NCI-H2171 (cell line): ENCODE results near the gene TSEN34.
"Not testable (repeated sequence)": the region's sequence is repeated elsewhere in the genome, so short reads cannot be mapped to it uniquely, and the experiment has no call there.

Experiments
- DNase-seq: peaks from one replicate; lab custom pipeline; 2025; lab: John Stamatoyannopoulos, UW

TSEN34 gene

DNA sequence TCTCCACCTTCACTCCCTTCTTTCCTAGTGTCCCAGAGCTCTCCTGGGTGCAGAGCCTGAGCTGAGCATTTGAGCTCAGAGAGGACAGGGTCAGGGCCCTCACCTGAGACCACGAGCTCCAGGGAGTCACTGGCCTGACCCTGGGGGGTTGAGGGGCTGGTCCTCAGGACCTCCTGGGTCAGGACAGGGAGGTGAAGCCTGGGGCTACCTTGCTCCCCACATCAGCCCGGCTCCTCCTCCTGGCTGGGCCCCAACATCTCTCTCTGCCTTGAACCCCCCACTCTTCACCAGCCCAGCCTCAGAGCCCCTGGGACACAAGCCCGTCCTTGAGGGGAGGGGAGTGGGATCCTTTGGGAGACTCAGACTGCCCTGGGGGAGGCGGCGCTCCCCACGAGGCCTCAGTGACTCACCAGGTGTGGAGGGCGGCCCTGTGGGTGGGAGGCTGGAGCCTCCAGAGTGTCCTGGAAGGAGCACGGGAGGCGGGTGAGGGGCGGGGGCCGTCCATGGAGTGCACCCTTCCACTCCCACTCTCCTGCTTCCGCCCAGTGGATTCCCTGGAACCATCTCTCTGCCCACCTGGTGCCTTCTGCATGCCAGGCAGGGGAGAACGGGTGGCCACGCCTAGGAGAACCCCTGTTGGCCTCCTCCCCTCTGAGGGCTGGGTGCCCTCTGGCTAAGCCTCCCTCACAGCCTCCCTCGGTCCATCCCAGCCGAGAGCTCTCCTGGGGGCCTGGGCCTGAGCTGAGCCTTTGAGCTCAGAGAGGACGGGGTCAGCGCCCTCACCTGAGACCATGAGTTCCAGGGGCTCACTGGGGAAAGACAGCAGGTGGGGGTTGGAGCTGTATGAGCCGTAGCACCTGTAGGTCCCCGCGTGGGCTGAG lies 48.6 kb downstream of the TSEN34 start:
- DNase-seq: not testable (repeated sequence)

DNA sequence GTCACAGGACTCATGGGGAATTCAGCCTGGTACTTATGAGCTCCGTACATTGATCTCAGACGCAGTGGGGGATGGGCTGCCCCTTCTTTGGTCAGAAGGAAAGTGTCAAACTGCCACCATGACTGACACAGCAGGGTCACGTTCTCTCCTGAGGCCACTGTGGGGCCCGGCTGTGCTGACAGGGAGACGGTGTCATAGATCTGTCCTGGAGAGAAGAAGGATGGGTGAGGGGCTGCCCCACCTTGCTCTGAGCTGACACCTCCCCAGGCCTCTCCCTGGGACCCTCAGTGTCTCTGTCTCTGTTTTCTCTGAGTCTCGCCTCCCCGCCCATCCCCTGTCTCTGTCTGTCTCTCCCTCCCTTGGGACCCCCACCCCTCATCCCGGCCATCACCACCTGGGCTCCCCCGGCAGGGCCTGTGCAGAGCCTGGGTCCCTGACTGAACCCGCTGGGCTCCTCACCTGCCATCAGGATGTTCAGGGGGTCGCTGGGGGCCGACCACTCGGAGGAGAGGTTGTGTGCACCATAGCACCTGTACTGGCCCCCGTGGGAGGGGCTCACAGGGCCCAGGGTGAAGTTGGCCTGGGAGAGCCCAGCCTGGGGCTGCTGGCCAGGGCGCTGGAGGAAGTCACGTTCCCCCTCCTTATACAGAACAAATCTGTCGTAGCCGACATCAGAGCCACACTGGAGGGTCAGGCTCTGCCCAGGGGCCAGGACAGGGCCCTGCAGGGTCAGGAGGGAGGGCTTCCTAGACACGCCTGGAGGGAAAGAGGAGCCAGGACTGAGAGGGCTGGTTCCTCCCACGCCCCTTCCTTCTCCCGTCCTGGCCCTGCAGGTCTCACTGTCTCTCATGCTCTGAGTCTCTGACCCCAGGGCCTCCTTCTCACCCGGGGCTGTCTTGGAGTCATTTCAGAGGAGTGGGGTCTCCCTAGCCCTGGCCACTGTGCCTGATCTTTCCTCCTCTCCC lies 49.5 kb downstream of the TSEN34 start:
- not testable (repeated sequence) for DNase-seq

DNA sequence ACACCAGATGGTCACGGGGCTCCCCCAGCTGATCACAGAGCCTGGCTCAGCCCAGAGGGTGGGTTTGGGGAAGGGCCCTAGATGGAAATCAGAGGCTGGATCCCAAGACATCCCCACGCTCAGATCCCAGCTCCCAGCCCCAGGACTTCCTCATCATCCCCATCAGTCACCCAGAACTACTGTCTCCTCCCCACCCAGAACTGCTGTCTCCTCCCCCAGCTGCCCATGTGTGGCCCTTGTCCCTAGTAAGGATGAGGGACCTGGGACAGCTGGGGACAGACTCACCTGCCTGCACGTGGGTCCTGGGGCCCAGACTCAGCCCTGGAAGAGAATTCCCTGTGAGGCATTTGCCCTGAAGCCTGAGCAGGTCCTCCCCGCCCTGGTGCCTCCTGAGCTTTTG lies 51.1 kb downstream of the TSEN34 start:
- not testable (repeated sequence) for DNase-seq

DNA sequence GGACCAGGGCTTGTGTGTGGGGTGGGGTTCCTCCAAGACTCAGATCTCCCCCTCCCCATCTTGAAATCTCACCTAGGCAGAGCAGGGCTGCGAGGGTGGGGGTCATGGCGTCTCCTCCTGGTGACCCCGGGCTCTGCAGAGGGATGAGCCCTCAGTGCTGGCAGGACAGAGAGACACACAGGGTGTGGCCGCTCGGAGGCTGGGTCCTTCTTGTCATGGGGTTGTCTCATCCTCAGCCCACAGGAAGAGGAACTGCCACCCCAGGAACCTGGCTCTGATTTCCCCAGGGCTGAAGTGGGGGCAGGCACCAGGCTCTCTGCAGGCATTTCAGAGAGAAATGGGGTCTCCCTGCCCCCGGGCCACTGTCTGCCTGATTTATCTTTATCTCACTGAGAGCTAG lies 51.5 kb downstream of the TSEN34 start, which contains the start of gene LILRA6:
LILRA6 (minus strand) TSS at position 145 of the 400 bp plus-strand sequence.
- DNase-seq: not testable (repeated sequence)

DNA sequence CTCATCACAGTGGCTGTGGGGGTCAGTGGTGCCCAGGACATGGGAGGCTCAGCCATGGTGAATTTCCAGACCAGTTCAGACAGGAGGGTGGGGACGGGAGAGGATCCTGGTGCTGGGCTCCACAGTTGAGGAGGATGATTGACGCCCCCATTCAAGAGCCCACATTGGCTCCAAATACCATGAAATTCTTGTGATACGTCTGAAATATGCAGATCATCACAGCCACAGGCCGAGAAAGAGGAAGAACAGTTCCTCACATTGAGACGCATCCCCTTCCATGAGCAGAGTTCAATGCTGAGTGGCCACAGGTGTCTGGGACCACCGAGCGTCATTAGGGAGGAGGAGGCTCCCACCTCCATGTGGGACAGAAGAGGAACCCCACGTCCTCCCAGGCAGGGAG lies 52.7 kb downstream of the TSEN34 start:
- not testable (repeated sequence) for DNase-seq
